Coronary artery (tissue), 2 donors: ENCODE measurements around the gene SEC14L1.

Source experiments
- DNase-seq: peaks from one replicate; pipeline ENCODE4 v3.0.0-alpha.2; 2017; ENCODE audit warnings: low spot score
- H3K27ac ChIP-seq, 2 donors: fragments of 200-600 bp; sonication (generic); one replicate each; pipeline ENCODE4 v1.5.1; 2016 to 2019
- H3K4me3 ChIP-seq: fragments of 200-600 bp; sonication (generic); 2 replicates; pipeline ENCODE4 v1.5.1; 2016; ENCODE audit warnings: mild to moderate bottlenecking, moderate library complexity
- CTCF ChIP-seq: fragments of 200-600 bp; sonication (generic); IDR thresholded peaks from one replicate; pipeline ENCODE4 v1.5.1; 2019; ENCODE audit warnings: antibody characterized with exemption

The SEC14L1 gene

DNA sequence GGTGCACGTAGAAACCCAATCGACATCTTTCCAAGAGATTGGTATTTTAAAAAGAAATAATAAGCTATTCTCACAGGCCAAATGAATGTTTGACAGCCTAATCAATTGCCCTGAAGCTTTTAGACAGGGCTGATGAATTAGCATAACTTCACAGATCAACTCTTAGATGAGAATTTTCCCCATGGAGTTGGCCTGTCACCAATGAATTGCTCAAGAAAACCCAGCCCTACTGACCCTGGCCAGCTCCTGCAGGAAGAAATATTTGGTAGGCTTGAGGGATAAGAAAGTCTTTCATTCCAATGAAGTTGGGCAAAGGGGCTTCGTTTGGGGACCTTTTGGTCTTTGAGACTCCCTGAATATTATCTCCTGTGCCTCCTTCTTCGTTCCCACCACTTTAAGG is 23.4 kb upstream of the SEC14L1 start:
- Histone ChIP-seq H3K4me3 (no peak overlapping the region), H3K27ac (peak overlapping the region in 1 of 2 donors; percentile 41)
- no peak for DNase-seq
- no peak for TF ChIP-seq CTCF

DNA sequence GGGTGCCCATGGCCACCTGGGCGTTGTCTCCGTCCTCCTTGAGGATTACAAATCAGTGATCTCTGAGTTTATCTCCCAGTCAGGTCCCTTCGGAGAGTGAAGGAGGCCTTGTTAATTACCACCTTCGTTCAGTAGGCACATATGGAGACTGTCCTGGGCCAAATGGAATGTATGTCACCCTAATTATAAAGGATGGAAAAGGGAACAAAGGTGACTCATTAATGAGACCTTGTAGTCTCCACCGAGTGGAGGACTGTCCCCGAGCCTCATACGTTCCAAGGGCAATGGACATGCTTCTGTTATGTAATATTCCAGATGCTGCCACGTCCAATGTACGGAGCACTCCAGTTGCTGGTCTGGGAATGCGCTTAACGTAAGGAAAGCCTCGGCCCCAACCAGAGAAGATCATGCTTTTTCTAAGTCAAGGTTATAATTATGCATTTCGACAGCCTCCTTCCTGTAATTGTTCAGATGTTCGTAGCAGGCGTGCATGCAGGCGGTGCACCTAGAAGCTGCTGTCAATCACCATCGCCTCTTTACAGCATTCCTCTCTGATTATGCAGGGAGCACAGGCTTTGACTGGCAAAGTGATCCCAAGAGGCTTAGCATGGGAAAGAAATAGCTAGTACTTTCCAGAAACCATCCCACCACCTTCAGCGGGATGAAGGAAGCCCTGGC is 22.4 kb upstream of the SEC14L1 start:
- peak overlapping the region in 1 of 2 donors; percentile 41 for H3K27ac ChIP-seq
- H3K4me3 ChIP-seq: no peak overlapping the region
- no peak for TF ChIP-seq CTCF
- DNase-seq: no peak

- TF ChIP-seq CTCF: no peak
- no peak overlapping the region for H3K4me3 ChIP-seq
- DNase-seq: no peak
- peak overlapping the region in 1 of 2 donors; percentile 11 for H3K27ac ChIP-seq
These were observed 21.0 kb upstream of the SEC14L1 start for GRCh38 chr17:77119668-77120301.

DNA sequence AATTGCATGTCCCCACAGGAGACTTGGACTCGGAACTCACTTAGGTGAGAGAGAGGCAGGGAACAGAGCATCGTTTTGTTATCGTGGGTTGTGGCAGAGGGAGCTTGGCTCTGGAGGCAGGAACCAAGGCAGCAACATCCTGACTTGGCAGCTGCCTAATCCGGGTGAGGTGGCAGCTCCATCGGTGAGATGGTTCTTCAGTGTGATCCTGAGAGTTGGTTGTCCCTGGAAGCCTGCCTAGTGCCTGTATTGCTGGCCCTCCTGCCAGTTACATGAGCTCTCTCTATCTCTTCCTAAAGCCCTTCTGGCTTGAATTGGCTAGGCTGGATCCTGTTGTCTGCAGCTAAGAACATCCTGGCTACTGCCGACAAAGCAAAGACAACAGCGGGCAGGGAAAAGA is 19.9 kb upstream of the SEC14L1 start:
- no peak for DNase-seq
- no peak for TF ChIP-seq CTCF
- H3K27ac ChIP-seq: peak overlapping the region in 1 of 2 donors; percentile 74
- H3K4me3 ChIP-seq: no peak overlapping the region

- no peak for TF ChIP-seq CTCF
- H3K27ac ChIP-seq: peak overlapping the region in 1 of 2 donors; percentile 43
- H3K4me3 ChIP-seq: no peak overlapping the region
- DNase-seq: no peak
These were observed 16.4 kb upstream of the SEC14L1 start for GRCh38 chr17:77124192-77124889.

DNA sequence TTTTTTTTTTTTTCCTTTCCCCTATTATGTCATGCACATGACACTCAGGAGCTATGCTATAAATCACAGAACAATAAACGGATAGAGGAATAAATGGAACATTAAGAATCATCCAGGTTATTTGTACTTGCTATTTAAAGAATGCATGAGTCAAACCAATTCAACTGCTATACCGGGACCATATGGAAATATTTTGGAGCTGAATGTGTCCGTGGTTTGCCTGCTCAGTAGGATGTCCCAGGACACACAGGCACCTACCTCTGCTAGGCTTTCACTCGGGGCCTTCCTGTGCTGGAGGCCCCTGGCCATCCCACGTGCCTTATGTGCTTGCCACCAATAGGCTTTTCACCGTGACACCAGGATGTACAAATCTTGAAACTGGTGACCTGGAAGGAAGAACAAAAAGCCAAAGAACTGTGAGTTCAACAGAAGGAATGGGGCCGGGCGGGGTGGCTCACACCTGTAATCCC is 15.3 kb upstream of the SEC14L1 start:
- no peak for DNase-seq
- H3K27ac ChIP-seq: peak overlapping the region in 1 of 2 donors; percentile 51

More for the DNA sequence above, 15.3 kb upstream of the SEC14L1 start:
- no peak for TF ChIP-seq CTCF
- no peak overlapping the region for H3K4me3 ChIP-seq
